Panc1 (cell line): ENCODE data around the gene NEUROG1. TPM values are rescaled to one million over a fixed set of nuclear protein-coding genes. Genes with fewer than 3 reads are reported as not detected.

Experiments
- ATAC-seq: fragments of 200-7000 bp; cut with Tn5 transposase; 2 replicates; pipeline ENCODE4 v1.9.1; 2020; ENCODE audit warnings: mild to moderate bottlenecking, moderate library complexity
- BruUV-seq: library from RNA; stranded (reverse); fragments of 400-500 nt; replicated peaks from 2 replicates; lab custom pipeline; 2021; lab: Mats Ljungman, UMichigan
- CTCF ChIA-PET: fragments of 300-600 bp; sonication (Branson Sonifier 250); formaldehyde crosslinking; loops from one replicate; lab custom pipeline; 2022; ENCODE audit warnings: antibody characterized with exemption; lab: Charles Lee
- POLR2A ChIA-PET: fragments of 300-600 bp; sonication (Branson Sonifier 250); formaldehyde crosslinking; loops from one replicate; lab custom pipeline; 2022; ENCODE audit warnings: antibody characterized with exemption; lab: Charles Lee
- DNase-seq: peaks from one replicate; pipeline ENCODE4 v3.0.0-alpha.2; 2010; ENCODE audit warnings: low read depth, low spot score
- H3K27ac ChIP-seq: 2 replicates; pipeline ENCODE4 v1.5.1; 2011; ENCODE audit warnings: mild to moderate bottlenecking, low read length, inconsistent platforms
- H3K27me3 ChIP-seq: fragments of 200-500 bp; sonication (Bioruptor generic); 2 replicates; pipeline ENCODE4 v1.6.0; 2014; ENCODE audit warnings: low read length, inconsistent platforms; ENCODE audit not compliant: control insufficient read depth, insufficient read depth
- H3K36me3 ChIP-seq: fragments of 200-500 bp; sonication (Bioruptor generic); 2 replicates; pipeline ENCODE4 v1.5.1; 2014; ENCODE audit warnings: inconsistent platforms, mild to moderate bottlenecking, low read length, moderate library complexity; ENCODE audit not compliant: control insufficient read depth, insufficient read depth
- H3K4me1 ChIP-seq: 2 replicates; pipeline ENCODE4 v1.5.1; 2011; ENCODE audit warnings: inconsistent platforms, mild to moderate bottlenecking, low read length, moderate library complexity; ENCODE audit not compliant: control insufficient read depth, insufficient read depth
- H3K4me3 ChIP-seq, 2 experiments: 2 replicates each; pipeline ENCODE4 v1.5.1; 2011 to 2012; ENCODE audit warnings: low read depth in 2 of 2, low read length in 2 of 2, mild to moderate bottlenecking in 2 of 2, inconsistent platforms in 1 of 2, moderate library complexity in 1 of 2
- H3K9me3 ChIP-seq: fragments of 200-500 bp; sonication (Bioruptor generic); 2 replicates; pipeline ENCODE4 v1.5.1; 2014; ENCODE audit warnings: low read depth, mild to moderate bottlenecking, inconsistent platforms, low read length, moderate library complexity; ENCODE audit not compliant: control insufficient read depth, insufficient read depth
- POLR2AphosphoS5 ChIP-seq: IDR thresholded peaks from 2 replicates; pipeline ENCODE4 v1.6.1; 2012; ENCODE audit warnings: mild to moderate bottlenecking, low read depth, low read length, moderate library complexity
- SIN3A ChIP-seq: IDR thresholded peaks from 2 replicates; pipeline ENCODE4 v1.6.1; 2012; ENCODE audit warnings: low read depth, mild to moderate bottlenecking, low read length, moderate library complexity, borderline replicate concordance; ENCODE audit not compliant: insufficient read depth
- TCF7L2 ChIP-seq: IDR thresholded peaks from 2 replicates; pipeline ENCODE4 v1.6.1; 2011; ENCODE audit warnings: mild to moderate bottlenecking, low read depth, low read length, inconsistent platforms
- in situ Hi-C: cut with HindIII; loops from 2 replicates; pipeline ENCODE4 v1.10.0; 2016; ENCODE audit warnings: low sequenced_read_pairs, low pct_unique_long_range_greater_than_20kb
- intact Hi-C: fragments of 100-400 bp; cut with micrococcal nuclease; formaldehyde crosslinking; loops from one replicate; pipeline ENCODE4 v1.10.0; 2022; ENCODE audit not compliant: unreplicated experiment
- total RNA-seq: library from RNA; stranded (reverse); gene quantifications from one replicate; pipeline ENCODE4 v1.2.1, GENCODE V29; 2021; ENCODE audit not compliant: unreplicated experiment
- TF ChIP-seq, protein P1 (sequence below): fragments of 450-650 bp; IDR thresholded peaks from 2 replicates; pipeline ENCODE4 v1.5.1; 2017; ENCODE audit warnings: mild to moderate bottlenecking
- TF ChIP-seq, protein P2 (sequence below), 2 experiments: IDR thresholded peaks; 2 replicates each; pipeline ENCODE4 v1.6.1; 2011 to 2012; ENCODE audit warnings: low read depth in 2 of 2, control low read depth in 1 of 2, low read length in 1 of 2, mild to moderate bottlenecking in 1 of 2, moderate library complexity in 1 of 2; ENCODE audit not compliant: insufficient read depth in 1 of 2

Gene NEUROG1
- total RNA-seq, 1 experiment from 2014 or later: not detected

DNA sequence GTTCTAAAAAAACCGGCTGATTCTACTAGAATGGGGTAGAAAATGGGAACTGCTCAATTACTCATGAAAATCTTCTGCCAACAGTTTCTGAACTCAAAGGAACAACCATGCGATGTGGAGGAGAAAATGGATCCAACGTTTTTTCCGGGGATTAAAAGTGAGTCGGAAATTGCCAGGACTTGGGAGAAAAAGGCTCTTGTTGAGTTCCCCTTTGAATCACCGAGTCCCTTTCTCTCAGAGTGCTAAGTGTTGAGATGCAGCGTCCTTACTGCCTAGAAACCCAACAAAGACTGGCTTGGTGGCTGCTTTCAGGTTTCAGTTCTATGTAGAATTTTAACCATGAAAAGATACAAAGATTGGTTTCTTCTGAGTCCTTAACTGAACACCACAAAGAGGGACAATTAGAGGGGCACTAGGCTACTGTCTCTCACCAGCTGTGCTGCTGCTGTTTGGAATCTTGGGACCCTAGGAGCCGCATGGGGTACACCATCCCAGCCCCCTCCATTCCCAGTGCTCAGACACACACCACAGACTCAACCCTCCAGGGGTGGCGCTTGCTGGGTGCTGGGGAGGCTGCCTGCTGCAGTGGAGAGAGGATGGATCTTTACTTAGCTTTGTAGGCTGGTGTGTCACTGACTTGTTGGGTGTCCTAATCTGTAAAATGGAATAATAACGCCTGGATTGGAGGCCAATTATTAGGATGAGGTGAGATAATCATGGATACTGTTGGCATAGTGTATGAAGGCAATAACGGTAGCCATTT is 21.5 kb upstream of the NEUROG1 start:
- H3K36me3 ChIP-seq: no peaks in the 10 kb centered on the region
- peaks cover 15% of the 10 kb centered on the region for H3K27me3 ChIP-seq
- ChIA-PET CTCF (no interaction called here), POLR2A (interaction anchor here (0.6 kb wide), 1 partner anchor 65 kb away, joined by 3 read pairs; no protein-coding TSS in a partner anchor)
- TF ChIP-seq, protein P1, sequence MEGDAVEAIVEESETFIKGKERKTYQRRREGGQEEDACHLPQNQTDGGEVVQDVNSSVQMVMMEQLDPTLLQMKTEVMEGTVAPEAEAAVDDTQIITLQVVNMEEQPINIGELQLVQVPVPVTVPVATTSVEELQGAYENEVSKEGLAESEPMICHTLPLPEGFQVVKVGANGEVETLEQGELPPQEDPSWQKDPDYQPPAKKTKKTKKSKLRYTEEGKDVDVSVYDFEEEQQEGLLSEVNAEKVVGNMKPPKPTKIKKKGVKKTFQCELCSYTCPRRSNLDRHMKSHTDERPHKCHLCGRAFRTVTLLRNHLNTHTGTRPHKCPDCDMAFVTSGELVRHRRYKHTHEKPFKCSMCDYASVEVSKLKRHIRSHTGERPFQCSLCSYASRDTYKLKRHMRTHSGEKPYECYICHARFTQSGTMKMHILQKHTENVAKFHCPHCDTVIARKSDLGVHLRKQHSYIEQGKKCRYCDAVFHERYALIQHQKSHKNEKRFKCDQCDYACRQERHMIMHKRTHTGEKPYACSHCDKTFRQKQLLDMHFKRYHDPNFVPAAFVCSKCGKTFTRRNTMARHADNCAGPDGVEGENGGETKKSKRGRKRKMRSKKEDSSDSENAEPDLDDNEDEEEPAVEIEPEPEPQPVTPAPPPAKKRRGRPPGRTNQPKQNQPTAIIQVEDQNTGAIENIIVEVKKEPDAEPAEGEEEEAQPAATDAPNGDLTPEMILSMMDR: no peak
- TF ChIP-seq SIN3A (no peak), POLR2AphosphoS5 (no peak)
- no peaks in the 10 kb centered on the region for H3K9me3 ChIP-seq
- DNase-seq (no peak), ATAC-seq (no peak)
- in situ Hi-C loops: no loop called here
- no peak overlapping the region for H3K27ac ChIP-seq
- H3K4me1 ChIP-seq: no peaks in the 10 kb centered on the region
- no peak overlapping the region for H3K4me3 ChIP-seq
- no TSS peak for BruUV-seq
- intact Hi-C loops: no loop called here

DNA sequence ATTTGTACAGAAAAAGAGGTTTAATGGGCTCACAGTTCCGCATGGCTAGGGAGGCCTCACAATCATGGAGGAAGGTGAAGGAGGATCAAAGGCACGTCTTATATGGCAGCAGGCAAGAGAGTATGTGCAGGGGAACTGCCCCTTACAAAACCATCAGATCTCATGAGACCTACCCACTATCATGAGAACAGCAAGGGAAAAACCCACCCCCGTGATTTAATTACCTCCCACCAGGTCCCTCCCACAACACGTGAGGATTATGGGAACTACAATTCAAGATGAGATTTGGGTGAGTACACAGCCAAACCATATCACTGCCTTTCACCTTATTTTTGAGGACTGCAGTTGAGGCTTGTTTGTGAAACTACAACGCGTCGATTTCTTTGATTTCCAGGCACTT is 20.9 kb upstream of the NEUROG1 start:
- H3K27ac ChIP-seq: no peak overlapping the region
- ATAC-seq (no peak), DNase-seq (no peak)
- H3K9me3 ChIP-seq: no peaks in the 10 kb centered on the region
- in situ Hi-C loops: no loop called here
- H3K4me3 ChIP-seq: no peak overlapping the region
- no peaks in the 10 kb centered on the region for H3K4me1 ChIP-seq
- intact Hi-C loops: no loop called here
- no TSS peak for BruUV-seq
- TF ChIP-seq, protein P1: no peak
- TF ChIP-seq POLR2AphosphoS5: no peak
- TF ChIP-seq SIN3A: no peak
- TF ChIP-seq TCF7L2: no peak
- TF ChIP-seq, protein P2, sequence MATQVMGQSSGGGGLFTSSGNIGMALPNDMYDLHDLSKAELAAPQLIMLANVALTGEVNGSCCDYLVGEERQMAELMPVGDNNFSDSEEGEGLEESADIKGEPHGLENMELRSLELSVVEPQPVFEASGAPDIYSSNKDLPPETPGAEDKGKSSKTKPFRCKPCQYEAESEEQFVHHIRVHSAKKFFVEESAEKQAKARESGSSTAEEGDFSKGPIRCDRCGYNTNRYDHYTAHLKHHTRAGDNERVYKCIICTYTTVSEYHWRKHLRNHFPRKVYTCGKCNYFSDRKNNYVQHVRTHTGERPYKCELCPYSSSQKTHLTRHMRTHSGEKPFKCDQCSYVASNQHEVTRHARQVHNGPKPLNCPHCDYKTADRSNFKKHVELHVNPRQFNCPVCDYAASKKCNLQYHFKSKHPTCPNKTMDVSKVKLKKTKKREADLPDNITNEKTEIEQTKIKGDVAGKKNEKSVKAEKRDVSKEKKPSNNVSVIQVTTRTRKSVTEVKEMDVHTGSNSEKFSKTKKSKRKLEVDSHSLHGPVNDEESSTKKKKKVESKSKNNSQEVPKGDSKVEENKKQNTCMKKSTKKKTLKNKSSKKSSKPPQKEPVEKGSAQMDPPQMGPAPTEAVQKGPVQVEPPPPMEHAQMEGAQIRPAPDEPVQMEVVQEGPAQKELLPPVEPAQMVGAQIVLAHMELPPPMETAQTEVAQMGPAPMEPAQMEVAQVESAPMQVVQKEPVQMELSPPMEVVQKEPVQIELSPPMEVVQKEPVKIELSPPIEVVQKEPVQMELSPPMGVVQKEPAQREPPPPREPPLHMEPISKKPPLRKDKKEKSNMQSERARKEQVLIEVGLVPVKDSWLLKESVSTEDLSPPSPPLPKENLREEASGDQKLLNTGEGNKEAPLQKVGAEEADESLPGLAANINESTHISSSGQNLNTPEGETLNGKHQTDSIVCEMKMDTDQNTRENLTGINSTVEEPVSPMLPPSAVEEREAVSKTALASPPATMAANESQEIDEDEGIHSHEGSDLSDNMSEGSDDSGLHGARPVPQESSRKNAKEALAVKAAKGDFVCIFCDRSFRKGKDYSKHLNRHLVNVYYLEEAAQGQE (IDR thresholded peaks at IDR 0.05; ENCODE audit: insufficient read depth in 1 of 2, low read depth in 2 of 2, low read length in 1 of 2): no peak
- CTCF ChIA-PET: no interaction called here
- POLR2A ChIA-PET: no interaction called here
- H3K36me3 ChIP-seq: no peaks in the 10 kb centered on the region
- H3K27me3 ChIP-seq: peaks cover 15% of the 10 kb centered on the region
